ENCODE data around the gene RAD51B.
A peak's percentile ranks its signal among the peaks of the same experiment; 100 is the strongest.

RAD51B gene

GRCh38 chr14:68246786-68247105, 427.2 kb downstream of the RAD51B start:
- Histone ChIP-seq H3K4me3 (ENCODE audit: extremely low read depth, insufficient read depth, low read length, poor library complexity, severe bottlenecking) (no peak overlapping the region), H3K9me3 (ENCODE audit: control insufficient read depth, low read length) (no peaks in the 10 kb centered on the region), H3K36me3 (ENCODE audit: control insufficient read depth, insufficient read depth, low read length) (no peaks in the 10 kb centered on the region), H3K27ac (ENCODE audit: low read depth, low read length, severe bottlenecking) (peak overlapping the region; percentile 76), H3K4me1 (ENCODE audit: control insufficient read depth, insufficient read depth, low read length, poor library complexity, severe bottlenecking) (peaks cover 67% of the 10 kb centered on the region)
- 64 to 73% methylated on average over 2 of the region's 2 CpGs for WGBS, 2 experiments (ENCODE audit: insufficient coverage in 2 of 2)

- Histone ChIP-seq H3K9me3 (ENCODE audit: control insufficient read depth, low read length) (no peaks in the 10 kb centered on the region), H3K27ac (ENCODE audit: low read depth, low read length, severe bottlenecking) (no peak overlapping the region), H3K4me3 (ENCODE audit: extremely low read depth, insufficient read depth, low read length, poor library complexity, severe bottlenecking) (no peak overlapping the region), H3K4me1 (ENCODE audit: control insufficient read depth, insufficient read depth, low read length, poor library complexity, severe bottlenecking) (peaks cover 68% of the 10 kb centered on the region), H3K36me3 (ENCODE audit: control insufficient read depth, insufficient read depth, low read length) (no peaks in the 10 kb centered on the region)
- 90% methylated on average over 2 of the region's 3 CpGs; no CpG with 5 or more reads in 1 of the 2 experiments for WGBS, 2 experiments (ENCODE audit: insufficient coverage in 2 of 2)
Measured at GRCh38 chr14:68247274-68247673, 427.7 kb downstream of the RAD51B start.

- H3K36me3 ChIP-seq (ENCODE audit: control insufficient read depth, insufficient read depth, low read length), result no peaks in the 10 kb centered on the region
- H3K4me3 ChIP-seq (ENCODE audit: extremely low read depth, insufficient read depth, low read length, poor library complexity, severe bottlenecking), result no peak overlapping the region
- no peaks in the 10 kb centered on the region for H3K9me3 ChIP-seq (ENCODE audit: control insufficient read depth, low read length)
- 100% methylated on average over 1 to 2 of the region's 4 CpGs for WGBS, 2 experiments (ENCODE audit: insufficient coverage in 2 of 2)
- H3K27ac ChIP-seq (ENCODE audit: low read depth, low read length, severe bottlenecking), result no peak overlapping the region
- H3K4me1 ChIP-seq (ENCODE audit: control insufficient read depth, insufficient read depth, low read length, poor library complexity, severe bottlenecking), result peaks cover 68% of the 10 kb centered on the region
Measured at GRCh38 chr14:68247676-68248268, 428.2 kb downstream of the RAD51B start.

- Histone ChIP-seq H3K4me3 (ENCODE audit: extremely low read depth, insufficient read depth, low read length, poor library complexity, severe bottlenecking) (no peak overlapping the region), H3K27ac (ENCODE audit: low read depth, low read length, severe bottlenecking) (peak overlapping the region; percentile 51)
Measured at GRCh38 chr14:68248481-68249255, 429.1 kb downstream of the RAD51B start.

GRCh38 chr14:68249661-68250451, 430.3 kb downstream of the RAD51B start:
- Histone ChIP-seq H3K4me1 (ENCODE audit: control insufficient read depth, insufficient read depth, low read length, poor library complexity, severe bottlenecking) (peaks cover 72% of the 10 kb centered on the region), H3K27ac (ENCODE audit: low read depth, low read length, severe bottlenecking) (peak overlapping the region; percentile 51), H3K9me3 (ENCODE audit: control insufficient read depth, low read length) (no peaks in the 10 kb centered on the region), H3K36me3 (ENCODE audit: control insufficient read depth, insufficient read depth, low read length) (no peaks in the 10 kb centered on the region), H3K4me3 (ENCODE audit: extremely low read depth, insufficient read depth, low read length, poor library complexity, severe bottlenecking) (no peak overlapping the region)
- 67 to 90% methylated on average over 1 to 2 of the region's 3 CpGs for WGBS, 2 experiments (ENCODE audit: insufficient coverage in 2 of 2)

More at GRCh38 chr14:68248481-68249255, 429.1 kb downstream of the RAD51B start:
- WGBS, 2 experiments (ENCODE audit: insufficient coverage in 2 of 2), result 49 to 57% methylated on average over 4 to 7 of the region's 7 CpGs
- H3K9me3 ChIP-seq (ENCODE audit: control insufficient read depth, low read length), result no peaks in the 10 kb centered on the region
- H3K36me3 ChIP-seq (ENCODE audit: control insufficient read depth, insufficient read depth, low read length), result no peaks in the 10 kb centered on the region
- H3K4me1 ChIP-seq (ENCODE audit: control insufficient read depth, insufficient read depth, low read length, poor library complexity, severe bottlenecking), result peaks cover 68% of the 10 kb centered on the region

- Histone ChIP-seq H3K27ac (ENCODE audit: low read depth, low read length, severe bottlenecking) (peak overlapping the region; percentile 54), H3K4me3 (ENCODE audit: extremely low read depth, insufficient read depth, low read length, poor library complexity, severe bottlenecking) (no peak overlapping the region), H3K9me3 (ENCODE audit: control insufficient read depth, low read length) (no peaks in the 10 kb centered on the region), H3K4me1 (ENCODE audit: control insufficient read depth, insufficient read depth, low read length, poor library complexity, severe bottlenecking) (peaks cover 69% of the 10 kb centered on the region), H3K36me3 (ENCODE audit: control insufficient read depth, insufficient read depth, low read length) (no peaks in the 10 kb centered on the region)
- 60 to 81% methylated on average over 1 to 3 of the region's 4 CpGs for WGBS, 2 experiments (ENCODE audit: insufficient coverage in 2 of 2)
Measured at GRCh38 chr14:68250927-68251768, 431.6 kb downstream of the RAD51B start.

- H3K4me1 ChIP-seq (ENCODE audit: control insufficient read depth, insufficient read depth, low read length, poor library complexity, severe bottlenecking), result peaks cover 63% of the 10 kb centered on the region
- 100% methylated on average over 1 of the region's 1 CpG; no CpG with 5 or more reads in 1 of the 2 experiments for WGBS, 2 experiments (ENCODE audit: insufficient coverage in 2 of 2)
- no peaks in the 10 kb centered on the region for H3K9me3 ChIP-seq (ENCODE audit: control insufficient read depth, low read length)
- H3K27ac ChIP-seq (ENCODE audit: low read depth, low read length, severe bottlenecking), result no peak overlapping the region
- H3K36me3 ChIP-seq (ENCODE audit: control insufficient read depth, insufficient read depth, low read length), result no peaks in the 10 kb centered on the region
- no peak overlapping the region for H3K4me3 ChIP-seq (ENCODE audit: extremely low read depth, insufficient read depth, low read length, poor library complexity, severe bottlenecking)
Measured at GRCh38 chr14:68251769-68252100, 432.2 kb downstream of the RAD51B start.

GRCh38 chr14:68253160-68253780, 433.7 kb downstream of the RAD51B start:
- peaks cover 48% of the 10 kb centered on the region for H3K4me1 ChIP-seq (ENCODE audit: control insufficient read depth, insufficient read depth, low read length, poor library complexity, severe bottlenecking)
- WGBS, 2 experiments (ENCODE audit: insufficient coverage in 2 of 2), result no CpG with 5 or more reads among the region's 3 CpGs
- H3K27ac ChIP-seq (ENCODE audit: low read depth, low read length, severe bottlenecking), result no peak overlapping the region
- no peak overlapping the region for H3K4me3 ChIP-seq (ENCODE audit: extremely low read depth, insufficient read depth, low read length, poor library complexity, severe bottlenecking)
- H3K9me3 ChIP-seq (ENCODE audit: control insufficient read depth, low read length), result no peaks in the 10 kb centered on the region
- no peaks in the 10 kb centered on the region for H3K36me3 ChIP-seq (ENCODE audit: control insufficient read depth, insufficient read depth, low read length)

GRCh38 chr14:68253878-68254528, 434.4 kb downstream of the RAD51B start:
- WGBS, 2 experiments (ENCODE audit: insufficient coverage in 2 of 2), result no CpG with 5 or more reads among the region's 2 CpGs

More at GRCh38 chr14:68253878-68254528, 434.4 kb downstream of the RAD51B start:
- H3K27ac ChIP-seq (ENCODE audit: low read depth, low read length, severe bottlenecking), result no peak overlapping the region
- H3K36me3 ChIP-seq (ENCODE audit: control insufficient read depth, insufficient read depth, low read length), result no peaks in the 10 kb centered on the region
- H3K4me3 ChIP-seq (ENCODE audit: extremely low read depth, insufficient read depth, low read length, poor library complexity, severe bottlenecking), result no peak overlapping the region
- H3K4me1 ChIP-seq (ENCODE audit: control insufficient read depth, insufficient read depth, low read length, poor library complexity, severe bottlenecking), result peaks cover 42% of the 10 kb centered on the region
- H3K9me3 ChIP-seq (ENCODE audit: control insufficient read depth, low read length), result no peaks in the 10 kb centered on the region

Data from mesodermal cell (in vitro differentiated cells).